OCI-LY7 (cell line): Measurements from ENCODE around the gene YTHDF1. TPM values are rescaled to one million over a fixed set of nuclear protein-coding genes. Genes with fewer than 3 reads are reported as not detected.

Source experiments
- BruUV-seq: library from RNA; stranded (reverse); fragments of 400-500 nt; replicated peaks from 2 replicates; lab custom pipeline; 2021; lab: Mats Ljungman, UMichigan
- CTCF ChIA-PET: fragments of 300-600 bp; sonication (Branson Sonifier 250); formaldehyde crosslinking; loops from one replicate; lab custom pipeline; 2022; ENCODE audit warnings: antibody characterized with exemption; ENCODE audit not compliant: unreplicated experiment; lab: Charles Lee
- POLR2A ChIA-PET: fragments of 300-600 bp; sonication (Branson Sonifier 250); formaldehyde crosslinking; loops from one replicate; lab custom pipeline; 2022; ENCODE audit warnings: antibody characterized with exemption; lab: Charles Lee
- DNase-seq: peaks from one replicate; pipeline ENCODE4 v3.0.0-alpha.2; 2015; ENCODE audit warnings: low spot score
- H2AFZ ChIP-seq: fragments of 200-600 bp; sonication (generic), shearing (Covaris generic); 2 replicates; pipeline ENCODE4 v1.6.1; 2014; ENCODE audit warnings: mild to moderate bottlenecking, antibody characterized with exemption, low read length, moderate library complexity
- H3K27ac ChIP-seq: fragments of 200-600 bp; sonication (generic); 2 replicates; pipeline ENCODE4 v1.5.1; 2014; ENCODE audit warnings: mixed run types, low read depth, mild to moderate bottlenecking, moderate library complexity, low read length, inconsistent platforms; ENCODE audit not compliant: poor library complexity, severe bottlenecking
- H3K36me3 ChIP-seq: fragments of 200-600 bp; sonication (generic); 2 replicates; pipeline ENCODE4 v1.6.1; 2014; ENCODE audit warnings: mild to moderate bottlenecking, antibody characterized with exemption, low read length, moderate library complexity, mixed read lengths; ENCODE audit not compliant: insufficient read depth
- H3K4me1 ChIP-seq: fragments of 200-600 bp; sonication (generic); 2 replicates; pipeline ENCODE4 v1.5.1; 2014; ENCODE audit warnings: mild to moderate bottlenecking, low read length; ENCODE audit not compliant: insufficient read depth, poor library complexity, severe bottlenecking
- H3K4me2 ChIP-seq: fragments of 200-600 bp; sonication (generic); 2 replicates; pipeline ENCODE4 v1.6.1; 2014; ENCODE audit warnings: mild to moderate bottlenecking, low read length
- H3K4me3 ChIP-seq: fragments of 200-600 bp; sonication (generic); 2 replicates; pipeline ENCODE4 v1.5.1; 2014; ENCODE audit warnings: mild to moderate bottlenecking, low read depth, low read length; ENCODE audit not compliant: poor library complexity, severe bottlenecking
- H3K79me2 ChIP-seq: fragments of 200-600 bp; sonication (generic); 2 replicates; pipeline ENCODE4 v1.6.1; 2016; ENCODE audit warnings: low read depth, mild to moderate bottlenecking, low read length, moderate library complexity, mixed read lengths; ENCODE audit not compliant: insufficient read depth
- H3K9me2 ChIP-seq: fragments of 200-600 bp; sonication (generic); 2 replicates; pipeline ENCODE4 v1.6.1; 2016; ENCODE audit warnings: mild to moderate bottlenecking, low read length, mixed read lengths; ENCODE audit not compliant: insufficient read depth
- H3K9me3 ChIP-seq: fragments of 200-600 bp; sonication (generic); 2 replicates; pipeline ENCODE4 v1.6.1; 2014; ENCODE audit warnings: mild to moderate bottlenecking, mixed run types, low read length, mixed read lengths
- H4K20me1 ChIP-seq: fragments of 200-600 bp; sonication (generic); 2 replicates; pipeline ENCODE4 v1.6.1; 2014; ENCODE audit warnings: mild to moderate bottlenecking, antibody characterized with exemption, low read length, moderate library complexity, mixed read lengths; ENCODE audit not compliant: insufficient read depth
- CTCF ChIP-seq: fragments of 200-600 bp; sonication (generic); conservative IDR thresholded peaks from 2 replicates; pipeline ENCODE4 v1.5.1; 2014; ENCODE audit warnings: mild to moderate bottlenecking, antibody characterized with exemption, low read length, moderate library complexity, mixed read lengths
- EZH2phosphoT487 ChIP-seq: fragments of 200-600 bp; sonication (generic); IDR thresholded peaks from 2 replicates; pipeline ENCODE4 v1.6.1; 2018; ENCODE audit warnings: low read depth, borderline replicate concordance, mild to moderate bottlenecking, mixed run types, antibody characterized with exemption, low read length, moderate library complexity, mixed read lengths
- intact Hi-C: fragments of 100-400 bp; cut with micrococcal nuclease; formaldehyde crosslinking; loops from one replicate; pipeline ENCODE4 v1.10.0; 2022; ENCODE audit not compliant: unreplicated experiment
- total RNA-seq, 2 experiments: library from RNA; depleted of rRNA in 1 of 2; stranded (reverse); fragments of >200 nt in 1 of 2; shearing (Covaris generic) in 1 of 2; gene quantifications; 2 replicates each; pipeline ENCODE4 v1.2.3, GENCODE V29; 2014 to 2022

YTHDF1 gene
- total RNA-seq, 2 experiments from 2014 or later = 31.3 to 42.7 TPM

- no peaks in the 10 kb centered on the region for H3K4me1 ChIP-seq
- H3K9me3 ChIP-seq = no peaks in the 10 kb centered on the region
- no TSS peak for BruUV-seq
- H3K27ac ChIP-seq = no peak overlapping the region
- H3K9me2 ChIP-seq = no peaks in the 10 kb centered on the region
- H3K36me3 ChIP-seq = no peaks in the 10 kb centered on the region
- H3K79me2 ChIP-seq = no peaks in the 10 kb centered on the region
- ChIA-PET CTCF (no interaction called here), POLR2A (no interaction called here)
- no peak overlapping the region for H2AFZ ChIP-seq
- DNase-seq = no peak
- no peak overlapping the region for H3K4me3 ChIP-seq
- intact Hi-C loops = no loop called here
- H4K20me1 ChIP-seq = no peaks in the 10 kb centered on the region
- no peak for TF ChIP-seq EZH2phosphoT487
- TF ChIP-seq CTCF = no peak
- no peak overlapping the region for H3K4me2 ChIP-seq
These were observed 11.3 kb upstream of the YTHDF1 start for GRCh38 chr20:63227260-63227659.

- Histone ChIP-seq H3K4me1 (no peaks in the 10 kb centered on the region), H3K79me2 (no peaks in the 10 kb centered on the region), H3K9me2 (no peaks in the 10 kb centered on the region), H3K4me2 (no peak overlapping the region), H2AFZ (no peak overlapping the region), H3K4me3 (no peak overlapping the region), H3K27ac (no peak overlapping the region), H4K20me1 (no peaks in the 10 kb centered on the region), H3K9me3 (no peaks in the 10 kb centered on the region), H3K36me3 (no peaks in the 10 kb centered on the region)
- intact Hi-C loops = no loop called here
- no peak for TF ChIP-seq EZH2phosphoT487
- TF ChIP-seq CTCF = no peak
- ChIA-PET CTCF (interaction anchor here (0.6 kb wide), 1 partner anchor 749 kb away, joined by 9 read pairs; no protein-coding TSS in a partner anchor), POLR2A (no interaction called here)
- BruUV-seq = no TSS peak
- no peak for DNase-seq
These were observed 10.4 kb upstream of the YTHDF1 start for GRCh38 chr20:63226042-63226943.

DNA sequence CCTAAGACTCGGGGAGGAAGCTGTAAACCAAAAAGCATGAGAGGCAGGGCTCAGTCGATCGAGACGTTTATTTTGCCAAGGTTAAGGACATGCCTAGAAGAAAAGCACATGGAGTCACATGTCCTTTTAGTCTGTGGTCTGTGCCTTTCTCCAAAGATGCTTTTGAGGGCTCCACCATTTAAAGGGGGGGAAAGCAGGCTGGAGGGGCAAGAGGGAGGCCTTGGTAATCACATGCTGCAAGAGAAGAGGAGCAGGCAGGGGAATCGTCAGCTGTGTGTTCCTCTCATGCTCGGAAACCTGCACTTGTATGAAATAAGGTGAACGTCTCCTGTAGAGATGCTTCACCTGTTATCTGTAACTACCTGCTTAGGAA lies 9.1 kb upstream of the YTHDF1 start:
- ChIA-PET POLR2A (interaction anchor here (0.6 to 1.5 kb wide), 2 partner anchors 33 to 60 kb away, joined by 3 read pairs; no protein-coding TSS in a partner anchor), CTCF (no interaction called here)
- no peaks in the 10 kb centered on the region for H3K9me2 ChIP-seq
- no peaks in the 10 kb centered on the region for H3K9me3 ChIP-seq
- no peaks in the 10 kb centered on the region for H3K36me3 ChIP-seq
- intact Hi-C loops = no loop called here
- H2AFZ ChIP-seq = no peak overlapping the region
- no peaks in the 10 kb centered on the region for H3K4me1 ChIP-seq
- no peak overlapping the region for H3K4me2 ChIP-seq
- DNase-seq = no peak
- no peak overlapping the region for H3K4me3 ChIP-seq
- H3K79me2 ChIP-seq = no peaks in the 10 kb centered on the region
- no peak overlapping the region for H3K27ac ChIP-seq
- H4K20me1 ChIP-seq = no peaks in the 10 kb centered on the region
- no TSS peak for BruUV-seq
- TF ChIP-seq EZH2phosphoT487 (no peak), CTCF (no peak)
